Adipocyte (in vitro differentiated cells): ENCODE data around the gene LYPD4.

Source experiments
- DNase-seq: peaks from one replicate; pipeline ENCODE4 v3.0.0-alpha.2; 2015; ENCODE audit warnings: low read depth
- H3K27me3 ChIP-seq: replicated peaks from 2 replicates; pipeline ENCODE4 v1.7.0; 2013; ENCODE audit warnings: mild to moderate bottlenecking, low read length, moderate library complexity; ENCODE audit not compliant: control insufficient read depth, insufficient read depth
- H3K36me3 ChIP-seq: 2 replicates; pipeline ENCODE4 v1.7.0; 2013; ENCODE audit warnings: low read length, mild to moderate bottlenecking, moderate library complexity; ENCODE audit not compliant: control insufficient read depth, insufficient read depth, severe bottlenecking
- H3K4me1 ChIP-seq: 2 replicates; pipeline ENCODE4 v1.7.0; 2013; ENCODE audit warnings: mild to moderate bottlenecking, low read length, moderate library complexity; ENCODE audit not compliant: control insufficient read depth, insufficient read depth
- H3K4me3 ChIP-seq: 2 replicates; pipeline ENCODE4 v1.7.0; 2013; ENCODE audit warnings: mild to moderate bottlenecking, low read length, moderate library complexity
- H3K9ac ChIP-seq: 2 replicates; pipeline ENCODE4 v1.7.0; 2013; ENCODE audit warnings: mild to moderate bottlenecking, low read length, moderate library complexity
- H3K9me3 ChIP-seq: 2 replicates; pipeline ENCODE4 v1.7.0; 2013; ENCODE audit warnings: mild to moderate bottlenecking, low read length, moderate library complexity; ENCODE audit not compliant: control insufficient read depth

LYPD4 gene

DNA sequence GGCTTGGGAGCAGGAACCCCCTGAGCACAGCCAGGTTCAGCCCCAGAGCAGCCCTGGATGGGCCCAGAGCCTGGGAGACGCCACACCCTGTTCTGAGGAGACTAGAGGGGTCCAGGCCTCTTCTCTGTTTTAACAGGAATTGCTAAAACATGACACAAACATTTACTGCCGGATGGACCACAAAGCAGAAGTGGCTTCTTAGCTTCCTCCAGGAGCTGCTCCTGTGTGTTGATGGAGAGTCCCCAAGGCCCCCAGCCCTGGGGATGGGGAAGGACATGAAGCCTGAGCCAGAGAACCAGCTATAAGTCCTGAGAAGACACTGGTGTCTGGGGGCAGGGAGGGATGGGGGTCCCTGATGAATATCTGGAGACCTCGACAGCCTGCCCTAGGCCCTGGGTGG is 33.4 kb downstream of the LYPD4 start:
- Histone ChIP-seq H3K27me3 (peaks cover 29% of the 10 kb centered on the region), H3K4me3 (no peak overlapping the region), H3K4me1 (no peaks in the 10 kb centered on the region), H3K9ac (no peak overlapping the region), H3K9me3 (no peaks in the 10 kb centered on the region), H3K36me3 (no peaks in the 10 kb centered on the region)
- DNase-seq: no peak

DNA sequence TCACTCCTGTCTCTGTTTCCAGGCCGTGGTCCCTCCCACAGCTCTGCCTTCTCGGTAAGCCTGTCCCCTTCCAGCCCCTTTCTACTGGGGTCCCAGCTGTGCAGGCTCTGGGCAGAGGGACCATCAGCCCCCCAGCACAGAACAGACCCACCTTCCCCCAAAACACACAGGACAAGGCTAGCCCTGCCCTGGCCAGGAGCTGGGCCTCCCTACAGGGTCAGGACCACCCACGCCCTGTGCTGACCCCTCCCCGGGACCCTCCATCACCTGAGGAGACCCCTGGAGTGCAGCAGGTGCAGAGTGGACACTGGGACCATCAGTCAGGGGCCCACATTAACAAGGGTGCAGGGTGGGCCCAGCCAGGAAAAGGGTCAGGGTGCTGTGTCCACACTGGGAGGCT is 34.2 kb downstream of the LYPD4 start:
- Histone ChIP-seq H3K4me1 (no peaks in the 10 kb centered on the region), H3K27me3 (peaks cover 29% of the 10 kb centered on the region), H3K36me3 (no peaks in the 10 kb centered on the region), H3K9me3 (no peaks in the 10 kb centered on the region), H3K9ac (no peak overlapping the region), H3K4me3 (no peak overlapping the region)
- DNase-seq: no peak

DNA sequence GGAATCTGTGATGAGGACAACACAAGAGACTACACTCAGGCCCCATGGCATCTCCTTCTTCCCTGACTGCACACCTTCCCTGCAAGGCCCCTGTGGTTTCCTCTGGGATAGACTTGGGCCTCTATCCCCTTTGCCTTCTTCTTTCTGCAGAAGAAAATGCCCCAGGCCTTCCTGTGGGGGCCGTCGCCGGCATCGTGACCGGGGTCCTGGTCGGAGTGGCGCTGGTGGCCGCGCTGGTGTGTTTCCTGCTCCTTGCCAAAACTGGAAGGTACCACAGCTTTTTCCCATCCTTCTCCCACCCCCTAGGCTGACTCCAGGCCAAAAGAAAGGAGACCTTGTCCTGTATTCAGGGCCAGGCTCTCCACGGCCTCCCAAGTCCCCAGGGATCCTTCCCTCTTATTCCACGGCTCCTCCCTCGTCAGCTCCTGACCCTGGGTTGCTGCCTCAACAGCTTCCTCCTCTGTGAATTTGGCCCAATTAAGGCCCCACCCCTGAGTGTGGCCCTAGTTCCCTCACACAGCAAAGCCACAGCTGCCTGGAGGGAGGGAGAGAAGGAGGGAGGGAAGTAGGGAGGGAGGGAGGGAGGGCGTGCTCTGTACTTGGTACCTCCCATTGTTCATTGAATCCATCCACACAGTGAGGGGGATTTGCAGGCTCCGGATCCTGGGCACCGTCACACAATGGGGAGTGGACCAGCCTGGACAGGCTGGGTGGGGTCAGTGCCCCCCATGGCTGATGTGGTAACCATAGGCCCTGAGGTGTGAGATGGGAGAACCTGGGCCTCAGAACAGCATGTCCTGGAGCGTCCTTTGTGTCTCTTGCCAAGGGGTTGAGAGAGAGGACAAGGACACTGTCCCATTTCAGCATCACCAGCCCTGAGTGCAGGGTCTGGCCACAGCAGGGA is 35.6 kb downstream of the LYPD4 start:
- Histone ChIP-seq H3K9me3 (no peaks in the 10 kb centered on the region), H3K4me1 (no peaks in the 10 kb centered on the region), H3K27me3 (peaks cover 29% of the 10 kb centered on the region), H3K9ac (no peak overlapping the region), H3K4me3 (no peak overlapping the region), H3K36me3 (no peaks in the 10 kb centered on the region)
- DNase-seq: no peak

DNA sequence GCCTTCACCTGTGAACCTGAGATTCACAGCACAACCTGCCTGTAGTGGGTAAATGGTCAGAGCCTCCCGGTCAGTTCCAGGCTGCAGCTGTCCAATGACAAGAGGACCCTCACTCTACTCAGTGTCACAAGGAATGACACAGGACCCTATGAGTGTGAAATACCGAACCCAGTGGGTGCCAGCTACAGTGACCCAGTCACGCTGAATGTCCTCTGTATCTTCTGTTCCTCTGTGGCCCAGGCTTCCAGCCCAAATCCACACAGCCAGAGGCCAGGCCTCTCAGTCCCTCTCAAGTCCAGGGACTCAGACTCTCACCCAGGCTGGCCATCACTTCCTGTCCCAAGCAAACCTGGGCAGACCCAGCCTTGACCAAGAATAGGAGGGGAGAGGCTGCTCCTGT is 37.3 kb downstream of the LYPD4 start:
- no peak for DNase-seq
- Histone ChIP-seq H3K27me3 (peaks cover 21% of the 10 kb centered on the region), H3K9me3 (no peaks in the 10 kb centered on the region), H3K4me1 (no peaks in the 10 kb centered on the region), H3K36me3 (no peaks in the 10 kb centered on the region), H3K4me3 (no peak overlapping the region), H3K9ac (no peak overlapping the region)

DNA sequence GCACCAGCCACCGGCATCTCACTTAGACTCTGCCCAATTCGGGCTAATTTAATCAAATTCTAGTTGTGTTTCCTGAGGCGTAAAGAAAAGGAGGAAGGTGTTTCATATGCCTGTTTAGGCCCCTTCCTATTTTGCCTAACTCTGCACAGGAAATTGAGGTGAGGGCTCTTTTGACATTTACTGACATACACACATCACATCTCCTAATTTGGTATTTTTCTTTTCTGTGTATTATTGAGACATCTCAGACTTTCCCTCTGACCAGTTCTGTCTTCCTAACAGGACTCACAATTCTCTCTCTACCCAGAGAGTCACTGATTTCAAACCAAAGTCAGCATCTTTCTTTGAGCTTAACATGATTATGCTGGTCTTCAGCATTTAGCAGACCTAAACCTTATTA is 40.1 kb downstream of the LYPD4 start:
- H3K4me3 ChIP-seq: no peak overlapping the region
- H3K27me3 ChIP-seq: peaks cover 10% of the 10 kb centered on the region

DNA sequence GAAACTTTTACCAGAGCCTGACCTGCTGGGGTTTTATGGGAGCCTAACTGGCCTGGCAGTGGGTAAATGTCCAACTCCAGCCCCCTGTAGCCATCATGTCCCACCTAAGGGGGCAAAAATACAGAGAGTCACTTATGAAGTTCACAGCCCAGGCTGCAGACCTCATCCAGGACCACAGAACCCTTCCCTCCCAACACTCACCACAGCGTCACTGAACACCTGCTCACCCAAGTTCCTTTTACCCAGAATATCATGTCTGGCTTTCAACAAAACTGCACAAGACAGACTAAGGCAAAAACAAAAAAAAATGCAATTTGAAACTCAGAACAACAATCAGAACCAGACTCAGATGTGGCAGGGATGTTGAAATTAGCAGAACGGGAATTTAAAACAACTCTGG is 41.7 kb downstream of the LYPD4 start:
- no peak overlapping the region for H3K9ac ChIP-seq
- H3K4me3 ChIP-seq: no peak overlapping the region
- peaks cover 8% of the 10 kb centered on the region for H3K27me3 ChIP-seq
- H3K4me1 ChIP-seq: no peaks in the 10 kb centered on the region
- peaks cover 6% of the 10 kb centered on the region for H3K9me3 ChIP-seq
- no peak for DNase-seq
- no peaks in the 10 kb centered on the region for H3K36me3 ChIP-seq

More for the DNA sequence above, 40.1 kb downstream of the LYPD4 start:
- Histone ChIP-seq H3K9me3 (peaks cover 6% of the 10 kb centered on the region), H3K9ac (no peak overlapping the region), H3K4me1 (no peaks in the 10 kb centered on the region), H3K36me3 (no peaks in the 10 kb centered on the region)
- no peak for DNase-seq

DNA sequence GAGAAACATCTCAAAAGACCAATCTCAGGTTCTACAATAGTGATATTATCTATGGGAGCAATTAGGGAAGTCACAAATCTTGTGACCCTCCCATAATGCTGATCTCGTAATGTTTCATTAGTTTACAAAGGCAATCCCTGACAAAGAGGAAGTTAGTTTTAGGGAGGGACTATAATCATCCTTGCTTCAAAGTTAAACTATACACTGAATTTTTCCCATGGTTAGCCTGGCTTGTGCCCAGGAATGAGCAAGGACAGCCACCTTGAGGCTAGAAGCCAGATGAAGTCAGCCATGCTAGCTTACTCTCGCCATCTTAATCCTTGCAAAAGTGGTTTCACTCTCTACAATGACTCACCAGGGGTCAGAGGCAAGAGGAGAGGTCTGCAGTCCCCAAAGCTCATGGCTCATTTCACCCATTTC is 42.7 kb downstream of the LYPD4 start:
- DNase-seq: no peak
- no peaks in the 10 kb centered on the region for H3K36me3 ChIP-seq
- H3K9ac ChIP-seq: no peak overlapping the region
- H3K27me3 ChIP-seq: peaks cover 9% of the 10 kb centered on the region
- H3K4me3 ChIP-seq: no peak overlapping the region
- no peaks in the 10 kb centered on the region for H3K4me1 ChIP-seq
- H3K9me3 ChIP-seq: peaks cover 6% of the 10 kb centered on the region

DNA sequence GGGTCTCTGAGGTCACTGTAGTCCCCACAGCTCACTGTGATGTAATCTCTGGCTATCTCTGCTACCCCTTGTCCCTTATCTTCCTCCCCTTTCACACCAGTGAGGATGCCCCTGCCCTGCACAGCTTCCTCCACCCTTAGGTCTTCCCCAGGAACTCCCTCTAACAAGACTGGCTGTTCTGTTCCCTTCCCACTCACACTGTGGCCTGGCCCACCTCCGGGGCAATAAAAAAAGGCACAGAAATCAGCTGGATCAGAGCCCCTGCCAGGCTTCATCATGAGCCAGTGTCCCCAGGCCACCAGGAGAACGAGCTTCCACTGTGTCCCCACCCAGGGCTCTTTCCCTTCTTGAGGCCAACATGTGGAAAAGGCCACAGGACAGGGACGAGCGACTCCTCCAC is 43.5 kb downstream of the LYPD4 start:
- DNase-seq: no peak
- Histone ChIP-seq H3K36me3 (no peaks in the 10 kb centered on the region), H3K9me3 (peaks cover 6% of the 10 kb centered on the region), H3K4me1 (no peaks in the 10 kb centered on the region), H3K9ac (no peak overlapping the region), H3K27me3 (peaks cover 9% of the 10 kb centered on the region), H3K4me3 (no peak overlapping the region)

DNA sequence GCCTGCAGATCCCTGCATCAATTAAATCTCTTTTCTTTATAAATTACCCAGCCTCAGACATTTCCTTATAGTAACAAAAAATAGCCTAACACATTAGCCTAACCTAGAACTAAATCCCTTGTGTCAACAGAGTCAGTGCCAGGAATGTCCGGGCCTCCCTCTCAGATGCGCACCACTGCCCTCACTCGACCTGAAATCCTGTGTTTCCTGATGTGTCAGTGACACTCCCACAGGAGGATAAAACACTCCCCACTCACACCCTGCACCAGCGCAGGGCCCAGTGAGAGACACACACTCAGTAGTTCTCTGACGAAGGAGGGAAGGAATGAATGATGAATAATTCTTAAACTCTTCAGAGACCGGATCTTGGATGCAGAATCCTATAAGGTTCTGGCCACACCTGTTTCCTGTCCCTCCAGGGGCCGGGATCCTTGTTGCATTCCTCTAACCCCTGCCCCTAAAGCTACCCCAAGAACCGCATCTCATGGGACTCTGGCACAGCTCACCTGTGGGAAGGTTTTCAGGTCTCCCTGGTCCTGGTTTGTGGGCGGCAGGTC is 45.0 kb downstream of the LYPD4 start:
- Histone ChIP-seq H3K4me1 (no peaks in the 10 kb centered on the region), H3K9ac (no peak overlapping the region), H3K27me3 (peaks cover 20% of the 10 kb centered on the region), H3K9me3 (peaks cover 6% of the 10 kb centered on the region), H3K36me3 (no peaks in the 10 kb centered on the region), H3K4me3 (no peak overlapping the region)
- DNase-seq: no peak

DNA sequence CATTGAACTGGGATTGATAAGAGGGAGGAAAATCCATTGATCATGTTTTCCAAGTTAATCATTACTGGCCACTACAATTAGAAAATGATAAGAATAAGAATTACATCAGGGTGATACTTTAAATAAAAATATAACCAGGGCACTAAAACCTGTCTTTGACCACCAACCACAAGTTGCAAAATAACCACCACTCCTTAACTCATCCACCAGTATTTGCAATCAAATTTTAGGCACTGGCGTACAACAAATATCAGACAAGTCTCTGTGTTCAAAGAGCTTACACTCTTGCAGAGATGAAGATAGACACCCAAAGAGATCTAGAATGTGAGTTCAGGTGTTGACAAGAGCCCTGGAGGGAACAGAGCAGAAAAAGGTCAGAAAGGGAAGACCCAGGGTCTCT is 47.6 kb downstream of the LYPD4 start:
- Histone ChIP-seq H3K4me1 (no peaks in the 10 kb centered on the region), H3K27me3 (peaks cover 24% of the 10 kb centered on the region), H3K36me3 (no peaks in the 10 kb centered on the region), H3K9me3 (peaks cover 6% of the 10 kb centered on the region), H3K9ac (no peak overlapping the region), H3K4me3 (no peak overlapping the region)
- DNase-seq: no peak

DNA sequence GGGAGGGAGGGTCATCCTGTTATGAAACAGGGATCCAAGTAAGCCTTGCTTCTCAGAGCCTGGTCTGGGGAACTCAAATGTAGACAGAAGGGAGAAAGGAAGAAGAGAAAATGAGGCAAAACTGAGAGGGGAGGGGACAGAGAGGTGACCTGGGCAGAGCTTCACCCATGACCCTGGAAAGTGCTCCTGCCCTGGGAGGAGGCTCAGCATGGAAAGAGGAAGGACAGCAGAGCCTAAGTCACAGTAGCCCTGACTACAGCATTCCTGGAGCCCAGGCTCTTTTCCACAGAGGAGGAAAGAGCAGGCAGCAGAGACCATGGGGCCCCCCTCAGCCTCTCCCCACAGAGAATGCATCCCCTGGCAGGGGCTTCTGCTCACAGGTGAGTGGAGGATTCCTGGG is 48.1 kb downstream of the LYPD4 start, which contains the start of gene CEACAM3:
CEACAM3 (plus strand) TSS at position 226 of the 400 bp plus-strand sequence; CDS start at position 317, 91 bp downstream.
- Histone ChIP-seq H3K4me1 (no peaks in the 10 kb centered on the region), H3K4me3 (no peak within 1 kb of the TSS)
- DNase-seq: no peak

More for the DNA sequence above, 48.1 kb downstream of the LYPD4 start, which contains the start of gene CEACAM3:
- no peak within 1 kb of the TSS for H3K9ac ChIP-seq
- peaks cover 24% of the 10 kb centered on the region for H3K27me3 ChIP-seq
- H3K36me3 ChIP-seq: no peaks in the 10 kb centered on the region
- H3K9me3 ChIP-seq: peaks cover 3% of the 10 kb centered on the region
